GM23248 (cell line): ENCODE data around the gene SSNA1. TPM values are rescaled to one million over a fixed set of nuclear protein-coding genes. Genes with fewer than 3 reads are reported as not detected.

Experiments
- DNase-seq: peaks from one replicate; pipeline ENCODE4 v3.0.0-alpha.2; 2015
- H2AFZ ChIP-seq: fragments of 200-600 bp; sonication (generic); 2 replicates; pipeline ENCODE4 v1.6.1; 2016; ENCODE audit warnings: antibody characterized with exemption
- H3F3A ChIP-seq: fragments of 200-600 bp; sonication (generic); 2 replicates; pipeline ENCODE4 v1.6.1; 2016; ENCODE audit warnings: mild to moderate bottlenecking, antibody characterized with exemption, mixed run types; ENCODE audit not compliant: insufficient read depth
- H3K27ac ChIP-seq: fragments of 200-600 bp; sonication (generic); 2 replicates; pipeline ENCODE4 v1.5.1; 2016; ENCODE audit warnings: mild to moderate bottlenecking
- H3K27me3 ChIP-seq: fragments of 200-600 bp; sonication (generic); replicated peaks from 2 replicates; pipeline ENCODE4 v1.6.1; 2016; ENCODE audit warnings: mild to moderate bottlenecking; ENCODE audit not compliant: insufficient read depth
- H3K36me3 ChIP-seq: fragments of 200-600 bp; sonication (generic); 2 replicates; pipeline ENCODE4 v1.6.1; 2016; ENCODE audit warnings: low read depth, mild to moderate bottlenecking
- H3K4me1 ChIP-seq: fragments of 200-600 bp; sonication (generic); 2 replicates; pipeline ENCODE4 v1.6.1; 2016; ENCODE audit warnings: mild to moderate bottlenecking; ENCODE audit not compliant: insufficient read depth
- H3K4me2 ChIP-seq: fragments of 200-600 bp; sonication (generic); one replicate; pipeline ENCODE4 v1.6.1; 2016; ENCODE audit warnings: mild to moderate bottlenecking; ENCODE audit not compliant: unreplicated experiment
- H3K4me3 ChIP-seq: fragments of 200-600 bp; sonication (generic); 2 replicates; pipeline ENCODE4 v1.5.1; 2016; ENCODE audit warnings: mild to moderate bottlenecking
- H3K79me2 ChIP-seq: fragments of 200-600 bp; sonication (generic); 2 replicates; pipeline ENCODE4 v1.6.1; 2016; ENCODE audit warnings: mild to moderate bottlenecking; ENCODE audit not compliant: insufficient read depth
- H3K9ac ChIP-seq: fragments of 200-600 bp; sonication (generic); 2 replicates; pipeline ENCODE4 v1.6.1; 2016; ENCODE audit warnings: mild to moderate bottlenecking
- H3K9me2 ChIP-seq: fragments of 200-600 bp; sonication (generic); 2 replicates; pipeline ENCODE4 v1.6.1; 2016; ENCODE audit warnings: mixed run types, mild to moderate bottlenecking, moderate library complexity; ENCODE audit not compliant: insufficient read depth
- H3K9me3 ChIP-seq: fragments of 200-600 bp; sonication (generic); one replicate; pipeline ENCODE4 v1.6.1; 2017; ENCODE audit warnings: low read depth
- H4K20me1 ChIP-seq: fragments of 200-600 bp; sonication (generic); 2 replicates; pipeline ENCODE4 v1.6.0; 2016; ENCODE audit not compliant: insufficient read depth
- EZH2 ChIP-seq: fragments of 200-600 bp; sonication (generic); IDR thresholded peaks from 2 replicates; pipeline ENCODE4 v1.6.1; 2018; ENCODE audit warnings: antibody characterized with exemption, mild to moderate bottlenecking; ENCODE audit not compliant: insufficient read depth, poor library complexity, severe bottlenecking
- EZH2phosphoT487 ChIP-seq: fragments of 200-600 bp; sonication (generic); IDR thresholded peaks from 2 replicates; pipeline ENCODE4 v1.6.1; 2018; ENCODE audit warnings: antibody characterized with exemption, moderate library complexity, mild to moderate bottlenecking, low read depth; ENCODE audit not compliant: insufficient read depth
- whole genome bisulfite sequencing, 2 experiments: methylation state at CpG; one replicate each; pipeline ENCODE4 v1.1.6; 2015 to 2017; ENCODE audit warnings: low lambda C conversion rate in 2 of 2, low coverage in 1 of 2; ENCODE audit errors: missing lambda C conversion rate in 2 of 2; 5-methylcytosine and 5-hydroxymethylcytosine counted together
- in situ Hi-C: fragments of 300-500 bp; cut with MboI; formaldehyde crosslinking; loops from 2 replicates; pipeline ENCODE4 v1.15.0; 2020
- polyA plus RNA-seq: library from polyadenylated mRNA; unstranded; fragments of >200 nt; fragmentation: Nextera tagmentation; extraction: Ambion mirVana; gene quantifications from 2 replicates; pipeline ENCODE4 v1.2.1, GENCODE V29; 2016
- total RNA-seq: library from RNA; depleted of rRNA; stranded (reverse); fragments of >200 nt; shearing (Covaris generic); gene quantifications from 2 replicates; pipeline ENCODE4 v1.2.3, GENCODE V29; 2014

SSNA1 gene
- total and polyA plus RNA-seq, 2 experiments from 2014 or later, result 93.1 to 105 TPM

- Histone ChIP-seq H3K9me2 (no peaks in the 10 kb centered on the region), H3K36me3 (no peaks in the 10 kb centered on the region), H3K27me3 (no peaks in the 10 kb centered on the region), H3K9ac (no peak overlapping the region), H3K4me3 (no peak overlapping the region), H4K20me1 (no peaks in the 10 kb centered on the region), H3K4me1 (peaks cover 8% of the 10 kb centered on the region; the same call in 1 of the 2 replicates), H3F3A (no peaks in the 10 kb centered on the region), H3K79me2 (no peaks in the 10 kb centered on the region), H2AFZ (no peak overlapping the region), H3K4me2 (no peak overlapping the region), H3K9me3 (no peaks in the 10 kb centered on the region), H3K27ac (no peak overlapping the region)
- in situ Hi-C loops, result loop anchor here (10.0 kb wide), 1 partner anchor 89 kb away; no protein-coding TSS in a partner anchor
- WGBS, 2 experiments, result 84 to 89% methylated on average over 48 to 49 of the region's 49 CpGs
- DNase-seq, result peak; percentile 42
- TF ChIP-seq EZH2 (no peak), EZH2phosphoT487 (no peak)
Measured at GRCh38 chr9:137213160-137214060, 24.9 kb downstream of the SSNA1 start.

GRCh38 chr9:137214620-137215019, 26.1 kb downstream of the SSNA1 start:
- in situ Hi-C loops, result loop anchor here (10.0 kb wide), 1 partner anchor 90 kb away; no protein-coding TSS in a partner anchor
- WGBS, 2 experiments, result 84 to 92% methylated on average over 12 to 19 of the region's 19 CpGs
- no peak overlapping the region for H3K4me3 ChIP-seq
- H3K79me2 ChIP-seq, result no peaks in the 10 kb centered on the region
- H4K20me1 ChIP-seq, result no peaks in the 10 kb centered on the region
- no peak for DNase-seq
- no peak overlapping the region for H3K4me2 ChIP-seq
- peaks cover 13% of the 10 kb centered on the region for H3K4me1 ChIP-seq
- no peaks in the 10 kb centered on the region for H3K27me3 ChIP-seq
- H3F3A ChIP-seq, result no peaks in the 10 kb centered on the region
- no peaks in the 10 kb centered on the region for H3K36me3 ChIP-seq
- H3K9me3 ChIP-seq, result no peaks in the 10 kb centered on the region
- H3K27ac ChIP-seq, result no peak overlapping the region
- no peak overlapping the region for H3K9ac ChIP-seq
- TF ChIP-seq EZH2, result no peak
- no peak for TF ChIP-seq EZH2phosphoT487
- H3K9me2 ChIP-seq, result no peaks in the 10 kb centered on the region
- no peak overlapping the region for H2AFZ ChIP-seq

- Histone ChIP-seq H3K79me2 (no peaks in the 10 kb centered on the region), H3K9ac (no peak overlapping the region), H4K20me1 (no peaks in the 10 kb centered on the region), H3K27me3 (no peaks in the 10 kb centered on the region), H3K9me2 (no peaks in the 10 kb centered on the region), H3K27ac (no peak overlapping the region), H3K4me2 (no peak overlapping the region), H3F3A (no peaks in the 10 kb centered on the region), H3K4me3 (no peak overlapping the region), H3K4me1 (peaks cover 13% of the 10 kb centered on the region), H3K36me3 (no peaks in the 10 kb centered on the region), H3K9me3 (no peaks in the 10 kb centered on the region), H2AFZ (no peak overlapping the region)
- no peak for TF ChIP-seq EZH2
- no peak for TF ChIP-seq EZH2phosphoT487
- WGBS, 2 experiments, result 90 to 94% methylated on average over 14 to 22 of the region's 22 CpGs
- no peak for DNase-seq
- in situ Hi-C loops, result loop anchor here (10.0 kb wide), 1 partner anchor 91 kb away; no protein-coding TSS in a partner anchor
Measured at GRCh38 chr9:137215196-137215986, 26.9 kb downstream of the SSNA1 start.

GRCh38 chr9:137216188-137216965, 27.9 kb downstream of the SSNA1 start:
- no peak overlapping the region for H3K9ac ChIP-seq
- TF ChIP-seq EZH2 (no peak), EZH2phosphoT487 (no peak)
- no peaks in the 10 kb centered on the region for H3K9me3 ChIP-seq
- peak; percentile 22 for DNase-seq
- peaks cover 13% of the 10 kb centered on the region for H3K4me1 ChIP-seq
- H4K20me1 ChIP-seq, result no peaks in the 10 kb centered on the region
- H3F3A ChIP-seq, result no peaks in the 10 kb centered on the region
- H3K27me3 ChIP-seq, result no peaks in the 10 kb centered on the region
- H3K79me2 ChIP-seq, result no peaks in the 10 kb centered on the region
- peak overlapping the region; percentile 65 for H3K4me2 ChIP-seq
- no peak overlapping the region for H3K27ac ChIP-seq
- no peaks in the 10 kb centered on the region for H3K36me3 ChIP-seq
- in situ Hi-C loops, result loop anchor here (10.0 kb wide), 1 partner anchor 92 kb away; no protein-coding TSS in a partner anchor
- 92 to 95% methylated on average over 27 to 28 of the region's 30 CpGs for WGBS, 2 experiments
- no peak overlapping the region for H3K4me3 ChIP-seq
- no peaks in the 10 kb centered on the region for H3K9me2 ChIP-seq
- no peak overlapping the region for H2AFZ ChIP-seq
